IMR-90 (cell line): Measurements from ENCODE around the gene MR1. TPM values are rescaled to one million over a fixed set of nuclear protein-coding genes. Genes with fewer than 3 reads are reported as not detected.

Source experiments
- ATAC-seq: fragments of 200-7000 bp; cut with Tn5 transposase; 2 replicates; pipeline ENCODE4 v1.9.1; 2020; ENCODE audit warnings: low read depth, mild to moderate bottlenecking, moderate library complexity
- BruUV-seq: library from RNA; stranded (reverse); fragments of 400-500 nt; replicated peaks from 2 replicates; lab custom pipeline; 2021; lab: Mats Ljungman, UMichigan
- CTCF ChIA-PET: fragments of 300-600 bp; formaldehyde crosslinking; extraction: SDS; loops from one replicate; lab custom pipeline; 2021; ENCODE audit warnings: antibody characterized with exemption; lab: Yijun Ruan, JAX
- POLR2A ChIA-PET: fragments of 300-600 bp; sonication (Branson Sonifier 250); formaldehyde crosslinking; loops from one replicate; lab custom pipeline; 2022; ENCODE audit warnings: antibody characterized with exemption; ENCODE audit not compliant: unreplicated experiment; lab: Charles Lee
- DNase-seq: peaks from one replicate; pipeline ENCODE4 v3.0.0; 2013
- H2AFZ ChIP-seq: replicated peaks from 2 replicates; pipeline ENCODE3; 2013; ENCODE audit warnings: low read length, mild to moderate bottlenecking; ENCODE audit not compliant: poor library complexity
- H2AK5ac ChIP-seq: 2 replicates; pipeline ENCODE4 v1.6.1; 2013; ENCODE audit warnings: low read depth, low read length, inconsistent platforms
- H2AK9ac ChIP-seq: replicated peaks from 2 replicates; pipeline ENCODE3; 2013; ENCODE audit warnings: mild to moderate bottlenecking, low read depth, low read length, moderate library complexity; ENCODE audit not compliant: poor library complexity
- H2BK120ac ChIP-seq: 2 replicates; pipeline ENCODE4 v1.6.1; 2013; ENCODE audit warnings: low read depth, low read length, inconsistent platforms
- H2BK15ac ChIP-seq: 3 replicates; pipeline ENCODE4 v1.6.1; 2013; ENCODE audit warnings: low read depth, low read length, inconsistent platforms
- H2BK20ac ChIP-seq: 2 replicates; pipeline ENCODE4 v1.6.1; 2013; ENCODE audit warnings: low read depth, mild to moderate bottlenecking, inconsistent platforms, low read length, moderate library complexity
- H2BK5ac ChIP-seq: 2 replicates; pipeline ENCODE4 v1.6.1; 2013; ENCODE audit warnings: mild to moderate bottlenecking, low read depth, low read length, inconsistent platforms; ENCODE audit not compliant: poor library complexity, severe bottlenecking
- H3K14ac ChIP-seq: replicated peaks from 2 replicates; pipeline ENCODE4 v1.6.1; 2013; ENCODE audit warnings: low read depth, low read length, inconsistent platforms
- H3K18ac ChIP-seq: 2 replicates; pipeline ENCODE4 v1.6.1; 2013; ENCODE audit warnings: low read depth, low read length, control low read depth
- H3K23ac ChIP-seq: 2 replicates; pipeline ENCODE4 v1.6.1; 2013; ENCODE audit warnings: low read depth, low read length, inconsistent platforms
- H3K27ac ChIP-seq: 2 replicates; pipeline ENCODE4 v1.5.1; 2013; ENCODE audit warnings: mild to moderate bottlenecking, control low read depth, low read length; ENCODE audit not compliant: insufficient read depth
- H3K27me3 ChIP-seq: 2 replicates; pipeline ENCODE4 v1.6.1; 2013; ENCODE audit warnings: low read length; ENCODE audit not compliant: control insufficient read depth, insufficient read depth
- H3K36me3 ChIP-seq: 2 replicates; pipeline ENCODE4 v1.6.1; 2013; ENCODE audit warnings: low read length, mixed read lengths; ENCODE audit not compliant: control insufficient read depth, insufficient read depth
- H3K4ac ChIP-seq: 2 replicates; pipeline ENCODE4 v1.6.1; 2013; ENCODE audit warnings: low read depth, low read length, inconsistent platforms
- H3K4me1 ChIP-seq: 2 replicates; pipeline ENCODE4 v1.6.1; 2013; ENCODE audit warnings: low read length, mixed read lengths; ENCODE audit not compliant: control insufficient read depth, insufficient read depth
- H3K4me2 ChIP-seq: 2 replicates; pipeline ENCODE4 v1.6.1; 2013; ENCODE audit warnings: low read depth, mild to moderate bottlenecking, control low read depth, low read length, moderate library complexity
- H3K4me3 ChIP-seq: 2 replicates; pipeline ENCODE4 v1.5.1; 2013; ENCODE audit warnings: low read depth, mild to moderate bottlenecking, control low read depth, low read length, moderate library complexity; ENCODE audit not compliant: insufficient read depth
- H3K56ac ChIP-seq: 2 replicates; pipeline ENCODE4 v1.6.1; 2013; ENCODE audit warnings: low read length, inconsistent platforms; ENCODE audit not compliant: insufficient read depth; ENCODE audit errors: extremely low read depth
- H3K79me1 ChIP-seq, 2 experiments: 2 replicates each; pipeline ENCODE4 v1.6.1; 2013; ENCODE audit warnings: low read length in 2 of 2, inconsistent platforms in 1 of 2, low read depth in 1 of 2
- H3K9ac ChIP-seq: 2 replicates; pipeline ENCODE4 v1.6.1; 2013; ENCODE audit warnings: low read depth, low read length, control low read depth
- H3K9me1 ChIP-seq: 2 replicates; pipeline ENCODE4 v1.6.1; 2013; ENCODE audit warnings: low read length, inconsistent platforms; ENCODE audit not compliant: insufficient read depth
- H3K9me3 ChIP-seq: 2 replicates; pipeline ENCODE4 v1.6.1; 2013; ENCODE audit warnings: low read length; ENCODE audit not compliant: control insufficient read depth, insufficient read depth
- H4K20me1 ChIP-seq: 2 replicates; pipeline ENCODE4 v1.6.1; 2013; ENCODE audit warnings: low read length, inconsistent platforms; ENCODE audit not compliant: insufficient read depth
- H4K5ac ChIP-seq: 2 replicates; pipeline ENCODE4 v1.6.1; 2013; ENCODE audit warnings: mild to moderate bottlenecking, low read depth, low read length, control low read depth
- H4K8ac ChIP-seq, 2 experiments: 2 replicates each; pipeline ENCODE4 v1.6.1; 2013; ENCODE audit warnings: low read depth in 2 of 2, low read length in 2 of 2, control low read depth in 1 of 2, inconsistent platforms in 1 of 2
- H4K91ac ChIP-seq: 2 replicates; pipeline ENCODE4 v1.6.1; 2013; ENCODE audit warnings: low read depth, low read length, inconsistent platforms; ENCODE audit not compliant: insufficient read depth
- BHLHE40 ChIP-seq: fragments of 150-350 bp; IDR thresholded peaks from 2 replicates; pipeline ENCODE4 v1.6.1; 2016; ENCODE audit warnings: mild to moderate bottlenecking, low read depth, low read length
- CEBPB ChIP-seq: IDR thresholded peaks from 2 replicates; pipeline ENCODE4 v1.6.1; 2012; ENCODE audit warnings: low read depth, low read length, improper control_type of control experiment
- CHD1 ChIP-seq: IDR thresholded peaks from 2 replicates; pipeline ENCODE4 v1.6.1; 2012; ENCODE audit warnings: low read depth, low read length, improper control_type of control experiment
- CTCF ChIP-seq: conservative IDR thresholded peaks from 2 replicates; pipeline ENCODE4 v1.5.1; 2012; ENCODE audit warnings: mild to moderate bottlenecking, low read depth, low read length, improper control_type of control experiment
- FOS ChIP-seq: fragments of 150-350 bp; IDR thresholded peaks from 2 replicates; pipeline ENCODE4 v1.6.1; 2016; ENCODE audit warnings: low read depth, low read length
- MXI1 ChIP-seq: IDR thresholded peaks from 2 replicates; pipeline ENCODE4 v1.6.1; 2012; ENCODE audit warnings: low read depth, mild to moderate bottlenecking, low read length, moderate library complexity, borderline replicate concordance
- POLR2A ChIP-seq: IDR thresholded peaks from 2 replicates; pipeline ENCODE4 v1.6.1; 2012; ENCODE audit warnings: mild to moderate bottlenecking, low read depth, low read length
- RCOR1 ChIP-seq: IDR thresholded peaks from 2 replicates; pipeline ENCODE4 v1.6.1; 2012; ENCODE audit warnings: mild to moderate bottlenecking, low read length, improper control_type of control experiment; ENCODE audit not compliant: insufficient replicate concordance
- SMC3 ChIP-seq: fragments of 150-350 bp; IDR thresholded peaks from 2 replicates; pipeline ENCODE4 v1.6.1; 2016; ENCODE audit warnings: low read depth, mild to moderate bottlenecking, antibody characterized with exemption, low read length, moderate library complexity
- WGBS, 2 experiments: methylation state at CpG; one replicate each; pipeline versions ENCODE4 v1.1.5 to v1.1.7; 2013; ENCODE audit warnings: missing lambda C conversion rate in 2 of 2; ENCODE audit not compliant: insufficient read length in 1 of 2; ENCODE audit errors: extremely low coverage in 2 of 2; 5-methylcytosine and 5-hydroxymethylcytosine counted together
- dilution Hi-C: fragments of 300-500 bp; cut with HindIII; formaldehyde crosslinking; loops from one replicate; pipeline ENCODE4 v1.14.3; 2018; ENCODE audit warnings: low sequenced_read_pairs; ENCODE audit not compliant: unreplicated experiment
- in situ Hi-C: fragments of 300-500 bp; cut with MboI; formaldehyde crosslinking; loops from 3 replicates; pipeline ENCODE4 v1.14.3; 2019; ENCODE audit warnings: low sequenced_read_pairs, inconsistent platforms, mixed read lengths
- intact Hi-C: fragments of 100-400 bp; cut with micrococcal nuclease; formaldehyde crosslinking; loops from 2 replicates; pipeline ENCODE4 v1.10.0; 2022
- polyA plus RNA-seq, 3 experiments: library from polyadenylated mRNA; depleted of rRNA; stranded (reverse); fragments of >200 nt; gene quantifications; 2 replicates each; pipeline ENCODE4 v1.2.3, GENCODE V29; 2012; ENCODE audit warnings: low replicate concordance in 1 of 3
- total RNA-seq: library from RNA; depleted of rRNA; stranded (reverse); fragments of >200 nt; gene quantifications from 2 replicates; pipeline ENCODE4 v1.2.3, GENCODE V29; 2012

The MR1 gene
- total and polyA plus RNA-seq, 2 of the 4 experiments (the other 2 are of a cell fraction): 6.0 to 6.1 TPM

- intact Hi-C loops (no loop called here), in situ Hi-C loops (no loop called here), dilution Hi-C loops (no loop called here)
- H2AFZ ChIP-seq: no peak overlapping the region
- no peak overlapping the region for H3K18ac ChIP-seq
- WGBS, 2 experiments: no CpG with 5 or more reads among the region's 3 CpGs
- no peak overlapping the region for H4K5ac ChIP-seq
- H3K9me3 ChIP-seq: peaks cover 3% of the 10 kb centered on the region
- H3K4me2 ChIP-seq: no peak overlapping the region
- no peak overlapping the region for H2BK20ac ChIP-seq
- ATAC-seq: no peak
- no peaks in the 10 kb centered on the region for H3K27me3 ChIP-seq
- DNase-seq: no peak
- H2AK9ac ChIP-seq: no peak overlapping the region
- H3K9me1 ChIP-seq: no peaks in the 10 kb centered on the region
- no peak overlapping the region for H2AK5ac ChIP-seq
- H4K91ac ChIP-seq: no peak overlapping the region
- H3K79me1 ChIP-seq: no peaks in the 10 kb centered on the region
- H3K23ac ChIP-seq: no peak overlapping the region
- H3K9ac ChIP-seq: no peak overlapping the region
- H3K14ac ChIP-seq: no peak overlapping the region
- H3K36me3 ChIP-seq: no peaks in the 10 kb centered on the region
- BruUV-seq: no TSS peak
- no peaks in the 10 kb centered on the region for H4K20me1 ChIP-seq
- H2BK15ac ChIP-seq: no peak overlapping the region
- H3K4ac ChIP-seq: no peak overlapping the region
- peaks cover under 1% of the 10 kb centered on the region; the same call in 1 of the 2 replicates for H3K4me1 ChIP-seq
- TF ChIP-seq BHLHE40 (no peak), FOS (no peak), CHD1 (no peak), MXI1 (no peak), CEBPB (no peak), RCOR1 (no peak), CTCF (no peak), SMC3 (no peak), POLR2A (no peak)
- H2BK5ac ChIP-seq: no peak overlapping the region
- ChIA-PET POLR2A (no interaction called here), CTCF (no interaction called here)
- H2BK120ac ChIP-seq: no peak overlapping the region
- H3K56ac ChIP-seq: no peak overlapping the region
- H3K4me3 ChIP-seq: no peak overlapping the region
- no peak overlapping the region for H3K27ac ChIP-seq
- H4K8ac ChIP-seq: no peak overlapping the region
Observed at GRCh38 chr1:181057079-181057478, 23.3 kb downstream of the MR1 start.
